GM19328 (cell line): Measurements from ENCODE around the gene HOXC6.

Source experiments
- ATAC-seq: cut with Tn5 transposase; IDR thresholded peaks from one replicate; pipeline ENCODE4 v1.9.1; 2021; ENCODE audit warnings: mild to moderate bottlenecking, moderate library complexity; ENCODE audit not compliant: unreplicated experiment

The HOXC6 gene

GRCh38 chr12:53989227-53990113 lies 38.8 kb upstream of the HOXC6 start:
- no peak for ATAC-seq

- ATAC-seq, result no peak
Observed at GRCh38 chr12:53990311-53991076, 37.7 kb upstream of the HOXC6 start.

GRCh38 chr12:53991077-53991460 lies 37.2 kb upstream of the HOXC6 start:
- ATAC-seq, result no peak

GRCh38 chr12:53992377-53992889 lies 35.8 kb upstream of the HOXC6 start:
- no peak for ATAC-seq

- ATAC-seq, result no peak
Observed at GRCh38 chr12:53993162-53994008, 34.9 kb upstream of the HOXC6 start.

- no peak for ATAC-seq
Observed at GRCh38 chr12:53994009-53994263, 34.3 kb upstream of the HOXC6 start.

- no peak for ATAC-seq
Observed at GRCh38 chr12:53994264-53995001, 33.8 kb upstream of the HOXC6 start.

- no peak for ATAC-seq
Observed at GRCh38 chr12:53995002-53995377, 33.2 kb upstream of the HOXC6 start.

- no peak for ATAC-seq
Observed at GRCh38 chr12:53995378-53996239, 32.6 kb upstream of the HOXC6 start.

- ATAC-seq, result no peak
Observed at GRCh38 chr12:53996240-53997203, 31.7 kb upstream of the HOXC6 start.

- ATAC-seq, result no peak
Observed at GRCh38 chr12:53997204-53998109, 30.8 kb upstream of the HOXC6 start.

- ATAC-seq, result no peak
Observed at GRCh38 chr12:53998110-53998899, 29.9 kb upstream of the HOXC6 start.

- ATAC-seq, result no peak
Observed at GRCh38 chr12:53998900-53999236, 29.4 kb upstream of the HOXC6 start.

GRCh38 chr12:53999559-54000115 lies 28.6 kb upstream of the HOXC6 start:
- no peak for ATAC-seq

GRCh38 chr12:54000116-54001114 lies 27.8 kb upstream of the HOXC6 start, which contains the start of gene HOXC9:
Gene HOXC9, plus strand, starts transcription at chr12:54000161. Its CDS starts 28 bp downstream, at chr12:54000189.
- ATAC-seq, result no peak
